NCI-H510A (cell line): ENCODE results near the gene SAP130.

ENCODE experiments used
- DNase-seq: peaks from one replicate; lab custom pipeline; 2025; lab: John Stamatoyannopoulos, UW

SAP130 gene

GRCh38 chr2:128026448-128027277 lies 1.2 kb downstream of the SAP130 start:
- no peak for DNase-seq

DNA sequence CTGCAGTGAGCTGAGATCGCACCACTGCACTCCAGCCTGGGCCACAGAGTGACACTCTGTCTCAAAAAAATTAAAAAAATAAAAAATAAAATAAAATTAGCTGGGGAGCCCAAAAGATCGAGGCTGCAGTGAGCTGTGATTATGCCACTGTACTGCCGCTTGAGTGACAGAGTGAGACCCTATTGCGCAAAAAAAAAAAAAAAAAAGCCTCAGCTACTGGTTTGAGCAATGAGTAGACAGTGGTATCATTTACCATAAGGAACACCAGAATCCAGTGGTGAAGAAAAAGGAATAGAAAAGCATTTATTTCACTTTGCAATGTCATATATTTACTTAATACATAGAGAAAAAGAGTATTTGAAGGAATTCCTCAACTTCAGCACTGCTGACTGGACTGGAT lies 3.0 kb downstream of the SAP130 start:
- no peak for DNase-seq

DNA sequence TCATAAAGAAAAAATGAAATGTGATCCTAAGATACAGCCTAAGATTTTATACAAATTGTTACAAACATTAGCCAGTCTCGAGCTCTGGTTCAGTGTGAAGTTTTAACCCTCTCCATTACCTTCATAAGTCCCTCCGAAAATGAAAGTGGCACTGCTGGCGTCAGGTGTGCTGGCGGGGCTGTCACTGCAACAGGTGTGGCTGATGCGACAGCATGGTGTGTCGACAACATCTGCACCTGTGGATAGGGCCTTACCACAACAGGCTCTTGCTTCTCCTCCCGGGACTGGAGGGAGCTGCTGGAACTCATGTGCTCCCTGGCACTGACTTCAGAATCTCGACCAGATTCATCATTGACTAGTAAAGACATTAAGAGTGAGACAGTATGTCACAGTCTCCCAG lies 10.3 kb downstream of the SAP130 start:
- no peak for DNase-seq

GRCh38 chr2:128016620-128017019 lies 11.2 kb downstream of the SAP130 start:
- DNase-seq: no peak

- no peak for DNase-seq
These were observed 15.2 kb downstream of the SAP130 start for GRCh38 chr2:128012698-128013097.

- no peak for DNase-seq
These were observed 19.7 kb downstream of the SAP130 start for GRCh38 chr2:128008074-128008672.

GRCh38 chr2:128004509-128004908 lies 23.4 kb downstream of the SAP130 start:
- no peak for DNase-seq

DNA sequence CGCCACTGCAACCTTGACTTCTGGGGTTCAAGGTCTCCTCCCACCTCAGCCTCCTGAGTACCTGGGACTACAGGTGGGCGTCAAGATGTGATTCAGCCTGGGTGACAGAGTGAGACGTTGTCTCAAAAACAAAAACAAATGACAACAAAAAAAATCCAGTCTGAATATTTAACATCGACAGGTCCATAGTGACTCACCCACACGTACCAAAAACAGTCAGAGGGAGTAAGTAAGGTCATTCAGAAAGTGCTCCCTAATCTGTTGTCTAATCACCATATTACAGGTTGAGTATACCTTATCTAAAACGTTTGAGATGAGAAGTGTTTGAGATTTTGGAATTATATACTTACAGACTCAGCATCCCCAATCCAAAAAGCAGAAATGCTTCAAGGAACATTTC lies 24.4 kb downstream of the SAP130 start:
- DNase-seq: no peak

DNA sequence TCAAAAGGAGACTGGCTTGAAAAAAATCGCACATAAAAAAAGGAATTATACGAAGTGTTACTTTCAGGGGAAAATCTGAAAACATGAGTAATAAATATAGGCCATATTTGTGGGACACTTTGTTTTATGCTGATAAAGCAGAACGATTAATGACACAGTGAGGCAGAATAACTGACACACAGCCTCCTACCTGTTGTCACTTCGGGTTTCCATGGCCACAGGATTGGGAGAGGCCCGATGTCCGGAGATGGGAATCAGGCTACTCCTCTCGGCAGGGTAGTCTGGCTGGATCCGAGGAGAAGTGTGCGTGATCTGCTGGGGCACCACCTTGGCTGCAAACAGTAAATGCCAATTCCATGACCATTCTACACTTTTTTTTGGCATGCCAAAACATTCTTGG lies 31.7 kb downstream of the SAP130 start:
- no peak for DNase-seq

DNA sequence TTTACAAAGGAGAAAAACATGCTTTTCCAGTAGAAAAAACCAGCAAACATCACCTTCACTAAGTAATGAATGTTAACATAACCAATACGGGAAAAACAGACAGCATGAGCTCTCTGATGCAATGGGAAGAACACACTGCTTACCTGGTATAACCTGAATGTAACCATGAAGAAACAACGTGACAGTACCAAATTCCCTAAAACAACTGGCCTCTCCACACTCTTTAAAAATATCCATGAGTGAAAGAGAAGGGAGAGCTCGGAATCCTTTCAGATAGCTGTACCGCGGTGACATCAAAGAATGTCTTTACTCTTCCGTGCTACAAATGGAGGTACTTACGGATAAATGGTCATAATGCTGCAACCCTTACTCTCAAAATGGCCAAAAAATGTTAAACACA lies 32.1 kb downstream of the SAP130 start:
- no peak for DNase-seq

GRCh38 chr2:127993659-127994058 lies 34.2 kb downstream of the SAP130 start:
- DNase-seq: no peak

GRCh38 chr2:127991742-127992141 lies 36.1 kb downstream of the SAP130 start:
- DNase-seq: no peak

GRCh38 chr2:127986548-127987079 lies 41.2 kb downstream of the SAP130 start:
- DNase-seq: no peak

- no peak for DNase-seq
These were observed 42.1 kb downstream of the SAP130 start for GRCh38 chr2:127985735-127986134.

DNA sequence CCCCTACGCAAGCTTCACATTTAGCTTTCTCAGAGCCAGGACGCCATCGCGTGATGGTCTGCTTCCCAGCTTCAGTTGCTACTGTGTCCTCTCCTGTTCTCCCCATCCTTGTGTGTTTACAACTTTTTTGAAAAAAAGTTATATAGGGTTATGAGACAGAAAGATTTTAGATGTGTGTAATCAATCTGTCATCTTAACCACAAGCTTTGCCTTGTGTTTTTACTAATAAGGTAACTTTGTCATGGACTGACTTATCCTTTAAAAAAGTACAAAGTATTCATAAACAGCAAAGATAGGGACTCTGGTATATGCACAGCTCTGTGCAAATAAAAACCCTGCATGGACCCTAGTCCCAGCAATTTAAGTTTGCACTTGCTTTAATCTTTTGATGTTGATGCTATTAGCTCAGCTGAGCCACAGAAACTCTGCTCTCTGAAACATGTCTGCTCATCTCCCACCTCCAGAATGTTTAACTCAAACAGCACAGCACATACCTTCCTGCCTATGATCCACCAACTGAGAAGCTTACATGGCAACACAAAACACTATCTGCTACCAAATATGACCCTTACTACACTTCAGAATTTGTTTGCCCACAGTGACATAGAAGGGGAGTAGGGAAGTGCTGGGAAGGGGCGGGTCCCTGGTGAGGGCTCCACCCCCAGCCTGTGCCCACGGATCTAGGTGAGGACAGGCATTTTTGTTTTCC lies 42.7 kb downstream of the SAP130 start:
- no peak for DNase-seq

- no peak for DNase-seq
These were observed 43.3 kb downstream of the SAP130 start for GRCh38 chr2:127984551-127984950.

- no peak for DNase-seq
These were observed 58.4 kb downstream of the SAP130 start for GRCh38 chr2:127969446-127969845.

DNA sequence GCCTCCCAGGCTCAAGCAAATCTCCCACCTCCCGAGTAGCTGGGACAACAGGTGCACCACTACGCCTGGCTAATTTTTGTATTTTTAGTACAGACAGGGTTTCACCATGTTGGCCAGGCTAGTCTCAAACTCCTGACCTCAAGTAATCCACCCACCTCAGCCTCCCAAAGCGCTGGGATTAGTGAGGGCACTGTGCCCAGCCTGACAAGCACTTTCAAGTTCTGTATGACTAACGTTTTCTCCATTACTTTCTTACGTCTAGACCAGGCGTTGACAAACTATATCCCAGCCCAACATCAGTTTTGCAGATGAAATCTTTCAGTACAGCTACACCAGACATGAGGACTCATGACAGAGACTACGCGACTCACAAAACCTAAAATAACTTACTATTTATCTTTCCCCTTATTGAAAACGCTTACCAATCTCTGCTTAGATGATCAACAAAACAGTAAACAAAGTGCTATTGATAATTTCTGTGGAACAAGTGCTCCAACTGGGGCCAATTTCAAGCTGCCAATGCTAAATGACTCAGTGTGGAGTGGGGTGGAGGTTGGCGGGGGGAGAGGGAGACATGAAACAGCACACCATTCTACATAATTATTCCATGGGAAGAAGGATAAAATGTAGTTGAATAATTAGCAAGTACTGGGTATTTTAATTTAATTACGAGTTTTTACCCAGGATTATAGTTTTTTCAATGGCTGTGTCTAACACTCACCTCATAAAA lies 59.1 kb downstream of the SAP130 start:
- no peak for DNase-seq

GRCh38 chr2:127961729-127962128 lies 66.1 kb downstream of the SAP130 start:
- no peak for DNase-seq

DNA sequence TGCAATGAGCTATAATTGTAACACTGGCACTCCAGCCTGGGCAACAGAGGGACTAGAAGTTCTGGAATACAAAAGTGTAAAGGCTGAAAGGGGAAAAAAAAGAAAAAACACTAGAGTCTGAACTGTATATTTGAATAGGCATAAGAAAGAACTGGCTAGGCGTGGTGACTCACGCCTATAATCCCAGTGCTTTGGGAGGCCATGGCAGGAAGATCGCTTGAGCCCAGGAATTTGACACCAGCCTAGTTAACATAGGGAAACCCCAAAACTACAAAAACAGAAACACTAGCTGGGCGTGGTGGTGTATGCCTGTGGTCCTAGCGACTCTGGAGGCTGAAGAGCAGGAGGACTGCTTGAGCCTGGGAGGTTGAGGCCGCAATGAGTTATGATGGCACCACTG lies 70.6 kb downstream of the SAP130 start:
- no peak for DNase-seq

- no peak for DNase-seq
These were observed 73.0 kb downstream of the SAP130 start for GRCh38 chr2:127954857-127955256.

GRCh38 chr2:127953849-127954248 lies 74.0 kb downstream of the SAP130 start:
- no peak for DNase-seq
